NOMO-1 treated with dmso at 0.1 percent for 144 hours (cell line): Measurements from ENCODE around the gene RAB35.
"Not testable (repeated sequence)": the region's sequence is repeated elsewhere in the genome, so short reads cannot be mapped to it uniquely, and the experiment has no call there.

Source experiments
- DNase-seq: peaks from one replicate; lab custom pipeline; 2025; ENCODE audit not compliant: unreplicated experiment; lab: John Stamatoyannopoulos, UW

RAB35 gene

GRCh38 chr12:120064054-120064940 lies 52.3 kb downstream of the RAB35 start:
- no peak for DNase-seq

DNA sequence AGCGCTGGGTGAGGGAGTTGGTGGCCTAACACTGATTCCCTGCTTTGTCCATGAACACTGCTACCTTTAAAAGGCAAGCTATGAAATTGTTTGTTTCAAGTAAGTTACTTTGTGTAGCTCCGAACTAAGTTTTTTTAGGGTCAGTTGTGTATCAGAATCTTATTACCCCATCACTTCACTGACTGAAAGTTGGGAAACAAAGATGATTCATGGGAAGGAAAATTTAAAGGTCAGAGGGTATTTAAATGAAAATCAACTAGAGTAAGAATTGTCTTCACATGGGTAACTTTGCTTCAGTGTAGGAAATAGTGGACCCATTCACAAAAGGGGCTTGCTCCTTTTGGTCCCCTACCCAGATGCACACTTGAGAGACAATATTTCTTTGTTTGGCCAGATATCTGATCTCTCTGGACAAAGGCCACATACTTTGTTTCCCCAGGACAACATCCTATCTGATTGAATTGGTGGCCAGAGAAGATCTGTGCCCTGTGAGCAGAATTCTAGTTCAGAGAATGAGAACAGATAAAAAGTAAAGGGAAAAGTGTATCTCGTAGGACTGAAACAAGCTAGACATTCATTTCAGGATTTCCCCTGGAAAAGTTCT lies 53.5 kb downstream of the RAB35 start:
- DNase-seq, result no peak

DNA sequence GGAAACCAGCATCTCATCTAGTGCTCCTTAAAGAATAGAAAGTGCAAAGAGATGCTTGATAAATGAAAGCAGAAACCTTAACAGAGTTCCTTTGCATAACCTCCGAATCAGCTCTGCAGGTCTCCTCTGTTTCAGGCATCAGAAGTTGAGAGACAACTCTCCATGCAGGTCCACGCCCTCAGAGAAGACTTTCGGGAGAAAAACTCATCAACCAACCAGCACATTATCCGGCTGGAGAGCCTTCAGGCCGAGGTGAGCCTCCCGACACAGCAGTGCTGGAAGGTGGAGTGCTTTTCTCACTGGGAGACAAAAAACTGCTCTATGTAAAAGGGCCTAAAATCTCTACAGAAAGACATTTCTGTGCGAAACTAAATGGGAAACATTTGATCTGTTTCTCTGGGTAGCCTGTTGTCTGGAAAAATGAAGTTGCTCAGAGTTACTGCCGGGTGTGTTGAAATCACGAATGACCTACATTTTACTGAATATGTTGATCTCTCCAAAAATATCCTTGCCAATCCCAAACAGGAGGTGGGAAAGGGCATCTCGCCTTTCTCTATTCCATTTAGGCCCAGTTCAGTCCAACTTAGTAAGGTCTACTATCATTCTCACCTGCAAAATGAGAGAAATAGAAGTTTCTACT lies 54.9 kb downstream of the RAB35 start:
- DNase-seq, result no peak

- no peak for DNase-seq
Observed at GRCh38 chr12:120060717-120061116, 55.8 kb downstream of the RAB35 start.

- no peak for DNase-seq
Observed at GRCh38 chr12:120060196-120060595, 56.4 kb downstream of the RAB35 start.

GRCh38 chr12:120056739-120057138 lies 59.8 kb downstream of the RAB35 start:
- no peak for DNase-seq

DNA sequence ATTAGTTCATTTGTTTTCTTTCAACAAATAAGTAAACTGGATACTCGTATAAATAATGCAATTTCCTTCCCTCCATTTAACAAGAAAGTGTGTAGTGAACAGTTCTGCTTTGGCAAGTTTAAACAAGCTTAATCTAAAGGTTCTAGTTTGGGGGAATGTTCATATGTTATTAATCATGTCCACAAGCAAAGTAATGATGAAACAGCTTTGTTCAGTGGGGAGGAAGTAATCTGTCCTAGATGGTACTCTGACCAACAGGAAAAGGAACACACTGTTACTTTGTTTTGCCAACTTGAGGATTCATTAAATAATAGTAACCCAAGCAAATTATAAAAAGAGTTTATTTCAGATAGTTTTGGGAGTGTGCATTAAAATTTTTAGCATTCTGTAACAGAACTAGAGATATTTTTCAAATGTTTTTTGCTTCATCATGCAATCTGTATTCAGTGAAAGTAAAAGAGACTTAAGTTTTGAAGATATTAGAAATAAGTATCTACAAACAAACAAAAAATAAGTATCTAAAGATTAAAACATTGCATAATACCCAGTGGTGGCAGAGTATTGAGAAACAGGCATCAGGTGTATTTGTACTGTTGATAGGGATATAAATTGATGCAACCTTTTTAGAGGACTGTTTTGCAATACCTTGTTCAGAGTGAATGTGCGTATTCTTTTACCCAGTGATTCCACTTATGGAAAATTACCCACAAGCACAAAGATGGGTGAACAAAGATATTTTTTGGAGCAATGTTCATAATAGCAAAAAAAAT lies 61.1 kb downstream of the RAB35 start:
- peak; percentile 4 for DNase-seq

GRCh38 chr12:120054293-120054692 lies 62.3 kb downstream of the RAB35 start:
- DNase-seq, result no peak

DNA sequence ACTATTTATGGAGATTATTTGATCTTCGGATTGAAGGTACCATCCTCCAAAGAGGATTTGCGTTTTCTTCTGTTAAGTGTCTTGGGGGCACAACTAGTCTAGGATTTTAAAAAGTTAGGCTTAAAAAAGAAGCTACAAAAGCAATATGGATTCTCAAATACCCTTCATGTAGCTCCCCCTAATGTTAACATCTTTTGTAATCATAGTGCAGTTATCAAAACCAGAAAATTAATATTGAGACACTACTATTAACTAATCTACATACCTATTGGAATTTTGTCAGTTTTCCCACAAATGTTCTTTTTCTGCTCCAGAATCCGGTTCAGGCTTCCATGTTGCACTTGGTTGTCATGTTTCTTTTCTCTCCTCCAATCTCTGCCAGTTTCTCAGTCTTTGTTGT lies 65.0 kb downstream of the RAB35 start:
- no peak for DNase-seq

DNA sequence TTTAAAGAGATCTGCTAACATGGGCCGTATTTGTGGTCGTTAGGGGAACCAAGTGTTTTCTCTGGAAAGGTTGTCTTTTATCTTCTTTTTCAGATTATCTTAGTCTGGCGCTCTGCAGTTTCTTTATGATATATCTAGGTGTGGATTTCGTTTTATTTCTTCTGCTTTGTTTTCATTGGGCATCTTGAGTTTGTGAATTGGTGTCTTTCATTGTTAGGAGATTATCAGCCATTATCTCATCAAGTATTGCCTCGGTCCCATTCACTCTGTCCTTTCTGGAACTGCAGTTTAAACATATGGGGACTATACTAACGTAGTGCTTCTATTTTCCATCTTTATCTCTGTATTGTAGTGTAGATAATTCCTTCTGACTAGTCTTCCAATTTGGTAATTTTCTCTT lies 67.1 kb downstream of the RAB35 start:
- no peak for DNase-seq

DNA sequence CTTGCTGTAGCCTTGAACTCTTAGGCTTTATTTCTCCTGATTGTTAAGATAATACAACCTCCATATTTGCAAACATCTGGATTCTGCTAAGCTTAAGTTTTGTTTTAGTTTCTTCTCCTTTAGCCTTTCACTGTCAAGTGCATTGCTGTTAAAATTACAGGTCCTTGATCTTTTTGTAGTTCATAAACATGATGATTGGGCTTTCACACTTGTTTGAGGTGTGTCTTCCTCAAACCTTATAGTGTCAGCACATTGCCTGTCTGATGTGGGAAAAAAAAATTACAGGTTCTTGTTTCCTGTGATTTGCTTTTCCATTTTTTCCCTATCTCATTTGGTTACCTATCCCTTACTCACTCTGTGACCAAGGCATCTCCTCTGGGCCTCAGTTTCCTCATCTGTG lies 68.3 kb downstream of the RAB35 start:
- DNase-seq, result no peak

DNA sequence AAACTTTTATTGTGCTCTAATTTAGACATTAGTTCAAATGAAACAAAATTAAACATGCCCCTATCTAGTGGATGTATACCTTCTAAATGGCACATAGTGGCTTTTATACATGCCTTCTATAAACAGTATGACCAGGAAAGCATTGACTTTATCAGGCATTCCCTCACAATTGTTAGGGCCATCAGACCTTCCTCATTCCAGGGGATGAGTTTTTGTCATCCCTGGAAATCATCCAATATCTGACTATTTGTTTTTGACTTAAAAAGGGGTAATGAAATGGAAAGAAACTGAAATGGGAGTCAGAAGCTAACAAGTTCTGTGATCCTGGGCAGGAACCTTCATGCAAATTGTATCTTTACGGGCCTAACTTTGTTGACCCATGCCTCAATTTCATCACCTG lies 69.5 kb downstream of the RAB35 start:
- DNase-seq, result no peak

DNA sequence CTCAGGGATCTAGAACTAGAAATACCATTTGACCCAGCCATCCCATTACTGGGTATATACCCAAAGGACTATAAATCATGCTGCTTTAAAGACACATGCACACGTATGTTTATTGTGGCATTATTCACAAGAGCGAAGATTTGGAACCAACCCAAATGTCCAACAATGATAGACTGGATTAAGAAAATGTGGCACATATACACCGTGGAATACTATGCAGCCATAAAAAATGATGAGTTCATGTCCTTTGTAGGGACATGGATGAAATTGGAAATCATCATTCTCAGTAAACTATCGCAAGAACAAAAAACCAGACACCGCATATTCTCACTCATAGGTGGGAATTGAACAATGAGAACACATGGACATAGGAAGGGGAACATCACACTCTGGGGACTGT lies 71.2 kb downstream of the RAB35 start:
- DNase-seq, result not testable (repeated sequence)
